WI38 (cell line): ENCODE results near the gene JDP2.

Experiments
- H3K4me3 ChIP-seq: 2 replicates; pipeline ENCODE4 v1.5.1; 2011; ENCODE audit warnings: low read depth, mild to moderate bottlenecking, control low read depth, low read length
- CTCF ChIP-seq: IDR thresholded peaks from 2 replicates; pipeline ENCODE4 v1.5.1; 2012; ENCODE audit warnings: low read depth, mild to moderate bottlenecking, control low read depth, low read length

JDP2 gene

GRCh38 chr14:75486318-75486717 lies 58.5 kb downstream of the JDP2 start:
- TF ChIP-seq CTCF, result no peak
- H3K4me3 ChIP-seq, result no peak overlapping the region

- TF ChIP-seq CTCF, result no peak
- H3K4me3 ChIP-seq, result no peak overlapping the region
Measured at GRCh38 chr14:75487155-75487671, 59.4 kb downstream of the JDP2 start.

GRCh38 chr14:75489480-75489837 lies 61.6 kb downstream of the JDP2 start:
- no peak overlapping the region for H3K4me3 ChIP-seq

GRCh38 chr14:75491376-75491978 lies 63.7 kb downstream of the JDP2 start:
- no peak overlapping the region for H3K4me3 ChIP-seq
- no peak for TF ChIP-seq CTCF

More at GRCh38 chr14:75489480-75489837, 61.6 kb downstream of the JDP2 start:
- TF ChIP-seq CTCF, result no peak

GRCh38 chr14:75492832-75493591 lies 65.2 kb downstream of the JDP2 start:
- TF ChIP-seq CTCF, result no peak
- no peak overlapping the region for H3K4me3 ChIP-seq

GRCh38 chr14:75493592-75494087 lies 65.8 kb downstream of the JDP2 start:
- no peak overlapping the region for H3K4me3 ChIP-seq
- no peak for TF ChIP-seq CTCF

- TF ChIP-seq CTCF, result no peak
- H3K4me3 ChIP-seq, result no peak overlapping the region
Measured at GRCh38 chr14:75494896-75495295, 67.1 kb downstream of the JDP2 start.
